Tibial artery (tissue), 4 donors: ENCODE results near the gene EIF1AY.
A peak's percentile ranks its signal among the peaks of the same experiment; 100 is the strongest.

Experiments used
- DNase-seq, 2 donors: peaks; one replicate each; pipeline ENCODE4 v3.0.0-alpha.2; 2019
- H3K27ac ChIP-seq, 2 donors: fragments of 200-600 bp; sonication (generic) in 1 of 2; 1 replicate in 1 of 2; 2 replicates in 1 of 2; pipeline ENCODE4 v1.5.1; 2018 to 2019; ENCODE audit warnings: mild to moderate bottlenecking in 1 of 2
- H3K27me3 ChIP-seq, 2 donors: fragments of 200-600 bp; sonication (generic) in 1 of 2; one replicate each; pipeline versions ENCODE4 v1.5.1 to v1.6.0; 2016 to 2019
- H3K36me3 ChIP-seq, 3 donors: fragments of 200-600 bp; sonication (generic) in 2 of 3; one replicate each; pipeline ENCODE4 v1.5.1; 2016 to 2019; ENCODE audit warnings: mild to moderate bottlenecking in 2 of 3
- H3K4me1 ChIP-seq, 4 donors: fragments of 200-600 bp; sonication (generic) in 2 of 4; 1 replicate in 3 of 4; 2 replicates in 1 of 4; pipeline ENCODE4 v1.5.1; 2016 to 2019
- H3K4me3 ChIP-seq, 2 donors: fragments of 200-600 bp; sonication (generic) in 1 of 2; 1 replicate in 1 of 2; 2 replicates in 1 of 2; pipeline ENCODE4 v1.5.1; 2018 to 2019; ENCODE audit warnings: mild to moderate bottlenecking in 2 of 2
- H3K9me3 ChIP-seq, 3 donors: fragments of 200-600 bp; sonication (generic) in 1 of 3; one replicate each; pipeline ENCODE4 v1.5.1; 2016 to 2019
- CTCF ChIP-seq, 2 experiments: fragments of 200-600 bp in 1 of 2; fragments of 450-650 bp in 1 of 2; IDR thresholded peaks; one replicate each; pipeline ENCODE4 v1.5.1; 2017 to 2019; ENCODE audit warnings: antibody characterized with exemption in 2 of 2, mild to moderate bottlenecking in 1 of 2, moderate library complexity in 1 of 2
- intact Hi-C: fragments of 100-400 bp; cut with DNase I; formaldehyde crosslinking; loops from one replicate; pipeline ENCODE4 v1.15.0; 2023; ENCODE audit warnings: low total_unique reads

EIF1AY gene, protein sequence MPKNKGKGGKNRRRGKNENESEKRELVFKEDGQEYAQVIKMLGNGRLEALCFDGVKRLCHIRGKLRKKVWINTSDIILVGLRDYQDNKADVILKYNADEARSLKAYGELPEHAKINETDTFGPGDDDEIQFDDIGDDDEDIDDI

DNA sequence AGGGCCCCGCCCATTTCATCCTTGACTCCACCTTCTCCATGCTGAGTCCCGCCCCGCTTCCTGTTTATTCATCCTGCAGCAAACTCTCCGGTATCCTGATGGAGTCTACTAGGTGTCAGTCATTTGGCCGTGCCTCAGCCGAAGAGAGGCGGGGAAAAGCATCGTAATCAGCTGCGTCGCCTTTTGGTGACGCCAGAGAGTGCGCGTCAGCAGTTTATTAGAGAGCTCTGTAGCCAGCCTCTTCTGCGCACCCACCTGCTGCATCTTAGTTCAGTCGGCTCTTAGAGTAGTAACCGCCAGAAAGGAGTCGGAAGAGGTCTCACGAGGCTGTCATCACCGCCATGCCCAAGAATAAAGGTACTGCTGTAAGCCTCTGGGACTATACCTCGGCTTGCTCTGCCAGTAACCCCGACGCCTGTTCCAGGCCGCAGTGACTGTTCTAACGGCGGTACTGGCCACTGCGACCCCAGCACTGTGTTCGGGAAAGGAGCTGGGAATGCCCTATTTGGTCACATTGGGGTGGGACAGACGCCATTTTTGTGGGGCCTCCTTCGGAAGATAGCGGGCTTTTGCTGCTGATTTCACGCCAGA is at the start of gene EIF1AY:
Gene EIF1AY, plus strand, starts transcription at position 246 of the 591 bp plus-strand sequence. Its CDS starts 96 bp downstream, at position 342.
- peak within 1 kb of the TSS; percentile 88 to 95 for H3K27ac ChIP-seq
- no peaks in the 10 kb centered on the region for H3K36me3 ChIP-seq
- H3K9me3 ChIP-seq: no peaks in the 10 kb centered on the region
- H3K4me3 ChIP-seq: peak within 1 kb of the TSS; percentile 69 to 77
- no peak for TF ChIP-seq CTCF (IDR thresholded peaks at IDR 0.05)
- peak; percentile 93 to 95 for DNase-seq
- H3K27me3 ChIP-seq: no peaks in the 10 kb centered on the region
- peaks cover 0 to 19% (median 2%) of the 10 kb centered on the region in 4 donors for H3K4me1 ChIP-seq
- intact Hi-C loops: no loop called here

DNA sequence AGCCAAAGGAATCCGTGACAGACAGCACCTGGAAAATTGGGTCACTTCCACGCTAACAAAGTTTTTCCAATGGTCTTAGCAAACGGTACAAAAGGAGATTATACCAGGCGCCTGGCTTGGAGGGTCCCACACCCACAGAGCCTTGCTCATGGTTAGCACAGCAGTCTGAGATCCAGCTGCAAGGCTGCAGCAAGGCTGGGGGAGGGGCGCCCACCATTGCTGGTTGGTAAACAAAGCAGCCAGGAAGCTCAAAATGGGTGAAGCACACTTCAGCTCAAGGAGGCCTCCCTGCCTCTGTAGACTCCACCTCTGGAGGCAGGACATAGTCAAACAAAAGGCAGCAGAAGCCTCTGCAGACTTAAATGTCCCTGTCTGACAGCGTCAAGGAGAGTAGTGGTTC is 47.1 kb upstream of the EIF1AY start:
- H3K9me3 ChIP-seq: no peaks in the 10 kb centered on the region
- H3K4me1 ChIP-seq: no peaks in the 10 kb centered on the region
- intact Hi-C loops: no loop called here
- H3K4me3 ChIP-seq: no peak overlapping the region
- H3K27me3 ChIP-seq: no peaks in the 10 kb centered on the region
- no peak overlapping the region for H3K27ac ChIP-seq
- no peak for DNase-seq
- no peaks in the 10 kb centered on the region for H3K36me3 ChIP-seq
- no peak for TF ChIP-seq CTCF (IDR thresholded peaks at IDR 0.05)

DNA sequence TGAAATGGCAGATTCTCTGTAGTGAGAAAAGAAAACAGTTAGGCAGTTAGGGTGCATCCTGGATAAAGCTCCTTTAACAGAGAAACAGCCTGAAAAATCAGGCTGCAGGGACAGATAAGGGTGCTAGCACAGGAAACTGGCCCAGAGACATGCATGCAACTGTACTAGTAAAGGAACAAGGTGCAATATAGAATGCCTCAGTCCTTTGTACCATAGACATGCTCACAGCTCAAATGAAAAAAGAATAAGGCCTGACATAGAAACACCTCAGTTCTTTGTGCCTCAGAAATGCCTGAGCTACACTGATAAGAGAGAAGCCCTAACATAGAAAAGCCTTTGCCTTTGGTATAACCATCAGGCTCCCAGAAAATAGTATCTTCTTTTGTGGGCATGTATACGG is 37.4 kb upstream of the EIF1AY start:
- H3K4me3 ChIP-seq: no peak overlapping the region
- H3K27me3 ChIP-seq: no peaks in the 10 kb centered on the region
- H3K27ac ChIP-seq: no peak overlapping the region
- no peak for TF ChIP-seq CTCF (IDR thresholded peaks at IDR 0.05)
- no peaks in the 10 kb centered on the region for H3K36me3 ChIP-seq
- H3K4me1 ChIP-seq: no peaks in the 10 kb centered on the region
- no peak for DNase-seq
- intact Hi-C loops: no loop called here
- no peaks in the 10 kb centered on the region for H3K9me3 ChIP-seq

- DNase-seq: no peak
- Histone ChIP-seq H3K4me1 (no peaks in the 10 kb centered on the region), H3K9me3 (no peaks in the 10 kb centered on the region), H3K36me3 (no peaks in the 10 kb centered on the region), H3K27me3 (no peaks in the 10 kb centered on the region), H3K27ac (no peak overlapping the region), H3K4me3 (no peak overlapping the region)
- no peak for TF ChIP-seq CTCF (IDR thresholded peaks at IDR 0.05)
- intact Hi-C loops: no loop called here
Measured at GRCh38 chrY:20538933-20539332, 36.6 kb upstream of the EIF1AY start.

- intact Hi-C loops: no loop called here
Measured at GRCh38 chrY:20544451-20544960, 31.1 kb upstream of the EIF1AY start.

More at GRCh38 chrY:20544451-20544960, 31.1 kb upstream of the EIF1AY start:
- Histone ChIP-seq H3K4me3 (no peak overlapping the region), H3K4me1 (peaks cover 0 to 10% (median 0%) of the 10 kb centered on the region in 4 donors), H3K36me3 (no peaks in the 10 kb centered on the region), H3K27me3 (no peaks in the 10 kb centered on the region), H3K9me3 (no peaks in the 10 kb centered on the region), H3K27ac (no peak overlapping the region)
- no peak for DNase-seq
- no peak for TF ChIP-seq CTCF (IDR thresholded peaks at IDR 0.05)
